ENCODE measurements around the gene STAC3. TPM values are rescaled to one million over a fixed set of nuclear protein-coding genes. Genes with fewer than 3 reads are reported as not detected.

STAC3 gene
- total and polyA plus RNA-seq, 2 donors from 2014 or later: 1.5 to 3.1 TPM

- Histone ChIP-seq H3K4me3 (ENCODE audit: low read length in 3 of 3) (no peak overlapping the region), H3K9me3 (ENCODE audit: control insufficient read depth in 2 of 3, insufficient read depth in 1 of 3, low read length in 3 of 3) (no peaks in the 10 kb centered on the region), H3K4me1 (ENCODE audit: control insufficient read depth in 2 of 3, insufficient read depth in 2 of 3, low read depth in 1 of 3, low read length in 3 of 3) (peaks cover 3 to 28% (median 4%) of the 10 kb centered on the region in 3 donors), H3K27me3 (ENCODE audit: control insufficient read depth, insufficient read depth, low read length) (peaks cover 21% of the 10 kb centered on the region), H3K27ac (ENCODE audit: low read depth in 2 of 2, low read length in 2 of 2) (no peak overlapping the region), H3K36me3 (ENCODE audit: control insufficient read depth in 2 of 3, insufficient read depth in 3 of 3, low read length in 3 of 3) (no peaks in the 10 kb centered on the region), H3K9ac (ENCODE audit: low read length in 3 of 3) (no peak overlapping the region)
- FAIRE-seq: no peak
- DNase-seq: peak in 1 of 5 donors; percentile 53
- TF ChIP-seq, protein P1, sequence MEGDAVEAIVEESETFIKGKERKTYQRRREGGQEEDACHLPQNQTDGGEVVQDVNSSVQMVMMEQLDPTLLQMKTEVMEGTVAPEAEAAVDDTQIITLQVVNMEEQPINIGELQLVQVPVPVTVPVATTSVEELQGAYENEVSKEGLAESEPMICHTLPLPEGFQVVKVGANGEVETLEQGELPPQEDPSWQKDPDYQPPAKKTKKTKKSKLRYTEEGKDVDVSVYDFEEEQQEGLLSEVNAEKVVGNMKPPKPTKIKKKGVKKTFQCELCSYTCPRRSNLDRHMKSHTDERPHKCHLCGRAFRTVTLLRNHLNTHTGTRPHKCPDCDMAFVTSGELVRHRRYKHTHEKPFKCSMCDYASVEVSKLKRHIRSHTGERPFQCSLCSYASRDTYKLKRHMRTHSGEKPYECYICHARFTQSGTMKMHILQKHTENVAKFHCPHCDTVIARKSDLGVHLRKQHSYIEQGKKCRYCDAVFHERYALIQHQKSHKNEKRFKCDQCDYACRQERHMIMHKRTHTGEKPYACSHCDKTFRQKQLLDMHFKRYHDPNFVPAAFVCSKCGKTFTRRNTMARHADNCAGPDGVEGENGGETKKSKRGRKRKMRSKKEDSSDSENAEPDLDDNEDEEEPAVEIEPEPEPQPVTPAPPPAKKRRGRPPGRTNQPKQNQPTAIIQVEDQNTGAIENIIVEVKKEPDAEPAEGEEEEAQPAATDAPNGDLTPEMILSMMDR (IDR thresholded peaks at IDR 0.05; ENCODE audit: borderline replicate concordance, extremely low read depth, insufficient read depth): no peak
- intact Hi-C loops (cut with DNase I): no loop called here
Measured at GRCh38 chr12:57244312-57244696, 6.7 kb downstream of the STAC3 start.

DNA sequence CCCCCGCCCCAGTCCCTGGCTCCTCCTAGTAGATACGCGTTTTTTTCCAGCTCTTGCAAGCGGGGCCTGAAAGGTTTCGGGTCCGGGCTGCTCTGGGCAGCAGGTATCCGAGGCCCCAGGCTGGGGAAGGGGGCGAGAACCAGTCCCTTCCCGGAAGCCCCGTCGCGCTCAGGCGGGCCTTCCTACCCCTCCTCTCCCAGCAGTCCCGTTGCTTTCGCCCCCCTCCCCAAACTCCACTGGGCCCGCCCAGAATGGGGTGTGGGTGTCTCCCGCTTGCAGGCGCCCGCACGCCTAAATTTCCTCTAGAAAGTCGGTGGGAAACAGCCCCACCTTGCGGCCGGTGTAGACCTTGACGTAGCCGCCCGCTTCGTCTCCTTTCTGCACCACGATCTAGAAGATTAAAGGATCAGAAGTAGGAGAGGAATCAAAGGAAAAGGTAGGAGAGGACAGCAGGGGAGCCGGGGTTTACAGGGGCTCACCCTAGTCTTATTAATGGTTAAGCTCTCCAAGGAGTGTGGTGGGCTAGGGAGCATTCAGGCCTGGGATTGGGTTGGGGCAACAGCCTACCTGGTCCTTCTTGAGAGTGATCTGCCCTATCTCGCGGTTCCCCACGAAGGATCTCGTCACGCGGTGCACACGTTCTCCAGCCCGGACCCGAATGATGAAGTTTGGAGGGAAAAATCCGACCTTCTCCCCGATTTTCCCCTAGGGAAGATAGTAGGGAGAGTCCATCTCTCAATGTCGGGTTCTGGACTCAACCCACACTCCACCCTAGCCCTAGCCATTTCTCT, 7.3 kb downstream of the STAC3 start:
- Histone ChIP-seq H3K27me3 (ENCODE audit: control insufficient read depth, insufficient read depth, low read length) (peaks cover 23% of the 10 kb centered on the region), H3K4me3 (ENCODE audit: low read length in 3 of 3) (peak overlapping the region in 1 of 3 donors; percentile 41), H3K27ac (ENCODE audit: low read depth in 2 of 2, low read length in 2 of 2) (no peak overlapping the region), H3K9me3 (ENCODE audit: control insufficient read depth in 2 of 3, insufficient read depth in 1 of 3, low read length in 3 of 3) (no peaks in the 10 kb centered on the region), H3K4me1 (ENCODE audit: control insufficient read depth in 2 of 3, insufficient read depth in 2 of 3, low read depth in 1 of 3, low read length in 3 of 3) (peaks cover 3 to 31% (median 4%) of the 10 kb centered on the region in 3 donors), H3K36me3 (ENCODE audit: control insufficient read depth in 2 of 3, insufficient read depth in 3 of 3, low read length in 3 of 3) (no peaks in the 10 kb centered on the region), H3K9ac (ENCODE audit: low read length in 3 of 3) (no peak overlapping the region)
- TF ChIP-seq, protein P1 (IDR thresholded peaks at IDR 0.05; ENCODE audit: borderline replicate concordance, extremely low read depth, insufficient read depth): peak; percentile 72
- FAIRE-seq (no peak), DNase-seq (peak; percentile 87 to 92 (median 90))
- intact Hi-C loops (cut with DNase I): no loop called here

GRCh38 chr12:57242691-57243454, 8.1 kb downstream of the STAC3 start:
- Histone ChIP-seq H3K4me3 (ENCODE audit: low read length in 3 of 3) (peak overlapping the region in 1 of 3 donors; percentile 41), H3K27ac (ENCODE audit: low read depth in 2 of 2, low read length in 2 of 2) (no peak overlapping the region), H3K9ac (ENCODE audit: low read length in 3 of 3) (peak overlapping the region in 1 of 3 donors; percentile 7), H3K27me3 (ENCODE audit: control insufficient read depth, insufficient read depth, low read length) (peaks cover 27% of the 10 kb centered on the region), H3K4me1 (ENCODE audit: control insufficient read depth in 2 of 3, insufficient read depth in 2 of 3, low read depth in 1 of 3, low read length in 3 of 3) (peaks cover 3 to 35% (median 4%) of the 10 kb centered on the region in 3 donors), H3K9me3 (ENCODE audit: control insufficient read depth in 2 of 3, insufficient read depth in 1 of 3, low read length in 3 of 3) (no peaks in the 10 kb centered on the region), H3K36me3 (ENCODE audit: control insufficient read depth in 2 of 3, insufficient read depth in 3 of 3, low read length in 3 of 3) (no peaks in the 10 kb centered on the region)
- FAIRE-seq: no peak
- peak; percentile 87 to 95 (median 93) for DNase-seq
- TF ChIP-seq, protein P1 (IDR thresholded peaks at IDR 0.05; ENCODE audit: borderline replicate concordance, extremely low read depth, insufficient read depth): peak; percentile 56
- intact Hi-C loops (cut with DNase I): no loop called here

Data from kidney (tissue), 14 donors.